ENCODE results near the gene PDE9A. TPM values are rescaled to one million over a fixed set of nuclear protein-coding genes. Genes with fewer than 3 reads are reported as not detected.

PDE9A gene
- total RNA-seq, 1 donor from 2014 or later = 1.9 TPM

- no peak for DNase-seq
These were observed 106.1 kb downstream of the PDE9A start for GRCh38 chr21:42759594-42759927.

GRCh38 chr21:42760361-42760950, 107.0 kb downstream of the PDE9A start:
- DNase-seq = no peak

- no peak for DNase-seq
These were observed 107.7 kb downstream of the PDE9A start for GRCh38 chr21:42760951-42761751.

GRCh38 chr21:42761776-42762335, 108.4 kb downstream of the PDE9A start:
- no peak for DNase-seq

GRCh38 chr21:42763581-42764442, 110.4 kb downstream of the PDE9A start:
- no peak for DNase-seq

GRCh38 chr21:42764443-42764760, 111.0 kb downstream of the PDE9A start:
- DNase-seq = no peak

- DNase-seq = no peak
These were observed 111.5 kb downstream of the PDE9A start for GRCh38 chr21:42764883-42765282.

- no peak for DNase-seq
These were observed 112.2 kb downstream of the PDE9A start for GRCh38 chr21:42765656-42766055.

- no peak for DNase-seq
These were observed 113.5 kb downstream of the PDE9A start for GRCh38 chr21:42766739-42767560.

GRCh38 chr21:42767561-42767835, 114.1 kb downstream of the PDE9A start:
- no peak for DNase-seq

GRCh38 chr21:42768324-42769121, 115.1 kb downstream of the PDE9A start:
- no peak for DNase-seq

GRCh38 chr21:42769183-42769819, 115.9 kb downstream of the PDE9A start:
- DNase-seq = no peak

- DNase-seq = no peak
These were observed 116.6 kb downstream of the PDE9A start for GRCh38 chr21:42769820-42770716.

GRCh38 chr21:42770717-42771502, 117.5 kb downstream of the PDE9A start:
- no peak for DNase-seq

GRCh38 chr21:42771503-42771805, 118.0 kb downstream of the PDE9A start:
- no peak for DNase-seq

GRCh38 chr21:42775123-42775522, 121.7 kb downstream of the PDE9A start:
- no peak for DNase-seq

GRCh38 chr21:42775891-42776290, 122.5 kb downstream of the PDE9A start:
- no peak for DNase-seq

GRCh38 chr21:42777064-42777756, 123.8 kb downstream of the PDE9A start:
- DNase-seq = no peak

- DNase-seq = no peak
These were observed 124.4 kb downstream of the PDE9A start for GRCh38 chr21:42777757-42778344.
